ENCODE measurements around the gene IL1RAPL2.

GRCh38 chrX:104662694-104663093 is 96.7 kb downstream of the IL1RAPL2 start:
- TF ChIP-seq YY1 (IDR thresholded peaks at IDR 0.05; ENCODE audit: insufficient read depth, insufficient read length) (no peak), ZNF274 (IDR thresholded peaks at IDR 0.05; ENCODE audit: low read depth, low read length) (no peak)

All from NT2/D1 (cell line).